G401 (cell line): Measurements from ENCODE around the gene SPATA3. TPM values are rescaled to one million over a fixed set of nuclear protein-coding genes. Genes with fewer than 3 reads are reported as not detected.
"Not testable (repeated sequence)": the region's sequence is repeated elsewhere in the genome, so short reads cannot be mapped to it uniquely, and the experiment has no call there.

Experiments
- DNase-seq: peaks from one replicate; pipeline ENCODE4 v3.0.0-alpha.2; 2015; ENCODE audit warnings: low spot score
- in situ Hi-C: cut with HindIII; loops from 2 replicates; pipeline ENCODE4 v1.10.0; 2016; ENCODE audit warnings: low sequenced_read_pairs, mixed read lengths
- total RNA-seq: library from RNA; depleted of rRNA; stranded (reverse); fragments of >200 nt; shearing (Covaris generic); gene quantifications from 2 replicates; pipeline ENCODE4 v1.2.3, GENCODE V29; 2014

SPATA3 gene
- total RNA-seq, 1 experiment from 2014 or later: not detected

GRCh38 chr2:230987137-230988020 lies 8.5 kb upstream of the SPATA3 start:
- in situ Hi-C loops: no loop called here
- DNase-seq: peak; percentile 74

GRCh38 chr2:230989731-230990130 lies 6.2 kb upstream of the SPATA3 start:
- in situ Hi-C loops: no loop called here
- no peak for DNase-seq

- DNase-seq: no peak
- in situ Hi-C loops: no loop called here
Observed at GRCh38 chr2:230990131-230990898, 5.6 kb upstream of the SPATA3 start.

GRCh38 chr2:230990899-230991150 lies 5.1 kb upstream of the SPATA3 start:
- in situ Hi-C loops: no loop called here
- no peak for DNase-seq

- in situ Hi-C loops: no loop called here
- DNase-seq: no peak
Observed at GRCh38 chr2:230991598-230991997, 4.3 kb upstream of the SPATA3 start.

GRCh38 chr2:230996661-230997060 lies 740 bp downstream of the SPATA3 start:
- DNase-seq: no peak
- in situ Hi-C loops: no loop called here

- DNase-seq: no peak
- in situ Hi-C loops: no loop called here
Observed at GRCh38 chr2:230998882-230999281, 3.0 kb downstream of the SPATA3 start.

- no peak for DNase-seq
- in situ Hi-C loops: no loop called here
Observed at GRCh38 chr2:230999477-230999876, 3.6 kb downstream of the SPATA3 start.

GRCh38 chr2:231000211-231000904 lies 4.4 kb downstream of the SPATA3 start:
- in situ Hi-C loops: no loop called here
- DNase-seq: no peak

GRCh38 chr2:231001036-231001435 lies 5.1 kb downstream of the SPATA3 start:
- in situ Hi-C loops: no loop called here

GRCh38 chr2:231001921-231002320 lies 6.0 kb downstream of the SPATA3 start:
- in situ Hi-C loops: no loop called here
- no peak for DNase-seq

More at GRCh38 chr2:231001036-231001435, 5.1 kb downstream of the SPATA3 start:
- no peak for DNase-seq

- DNase-seq: no peak
- in situ Hi-C loops: no loop called here
Observed at GRCh38 chr2:231002641-231003040, 6.7 kb downstream of the SPATA3 start.

- DNase-seq: no peak
- in situ Hi-C loops: no loop called here
Observed at GRCh38 chr2:231003186-231003585, 7.3 kb downstream of the SPATA3 start.

- in situ Hi-C loops, DNase-seq: not testable (repeated sequence)
Observed at GRCh38 chr2:231004930-231005329, 9.0 kb downstream of the SPATA3 start.

- DNase-seq: no peak
- in situ Hi-C loops: no loop called here
Observed at GRCh38 chr2:231007286-231008098, 11.6 kb downstream of the SPATA3 start.

- DNase-seq: no peak
- in situ Hi-C loops: no loop called here
Observed at GRCh38 chr2:231008131-231008530, 12.2 kb downstream of the SPATA3 start.

GRCh38 chr2:231009236-231009919 lies 13.5 kb downstream of the SPATA3 start:
- DNase-seq: no peak
- in situ Hi-C loops: no loop called here

- no peak for DNase-seq
- in situ Hi-C loops: no loop called here
Observed at GRCh38 chr2:231010201-231010730, 14.3 kb downstream of the SPATA3 start.
